Keratinocyte (primary cell): ENCODE measurements around the gene AADACL2. TPM values are rescaled to one million over a fixed set of nuclear protein-coding genes. Genes with fewer than 3 reads are reported as not detected.

ENCODE experiments used
- DNase-seq: peaks from one replicate; pipeline ENCODE4 v3.0.0-alpha.2; 2011; ENCODE audit warnings: low read depth, missing footprints, low spot score
- FAIRE-seq: peaks from 2 replicates; lab custom pipeline; 2011; peaks lifted over from hg19 to GRCh38; lab: Jason Lieb, UNC
- H2AFZ ChIP-seq: 2 replicates; pipeline ENCODE4 v1.6.0; 2012; ENCODE audit warnings: low read length, control low read depth, inconsistent platforms; ENCODE audit not compliant: control insufficient read depth
- H3K27ac ChIP-seq: 2 replicates; pipeline ENCODE4 v1.5.1; 2011; ENCODE audit warnings: low read length; ENCODE audit not compliant: control insufficient read depth, insufficient read depth
- H3K27me3 ChIP-seq: 3 replicates; pipeline ENCODE4 v1.6.0; 2011; ENCODE audit warnings: low read length; ENCODE audit not compliant: control insufficient read depth, insufficient read depth; ENCODE audit errors: extremely low read depth
- H3K36me3 ChIP-seq, 2 experiments: 2 replicates in 1 of 2; 3 replicates in 1 of 2; pipeline ENCODE4 v1.5.1; 2011; ENCODE audit warnings: low read length in 2 of 2, mild to moderate bottlenecking in 1 of 2; ENCODE audit not compliant: control insufficient read depth in 2 of 2, insufficient read depth in 2 of 2; ENCODE audit errors: extremely low read depth in 1 of 2
- H3K4me1 ChIP-seq: 3 replicates; pipeline ENCODE4 v1.5.1; 2011; ENCODE audit warnings: low read length; ENCODE audit not compliant: control insufficient read depth, insufficient read depth; ENCODE audit errors: extremely low read depth
- H3K4me2 ChIP-seq: 3 replicates; pipeline ENCODE4 v1.6.0; 2011; ENCODE audit warnings: low read depth, low read length; ENCODE audit not compliant: control insufficient read depth, insufficient read depth; ENCODE audit errors: extremely low read depth
- H3K4me3 ChIP-seq, 3 experiments: fragments of 200-600 bp in 1 of 3; sonication (generic) in 1 of 3; 2 replicates in 2 of 3; 3 replicates in 1 of 3; pipeline ENCODE4 v1.5.1; 2011 to 2016; ENCODE audit warnings: low read length in 3 of 3, mild to moderate bottlenecking in 3 of 3, control low read depth in 2 of 3, inconsistent platforms in 1 of 3, low read depth in 1 of 3, mixed read lengths in 1 of 3, mixed run types in 1 of 3, moderate library complexity in 1 of 3; ENCODE audit not compliant: control insufficient read depth in 2 of 3, insufficient read depth in 2 of 3; ENCODE audit errors: extremely low read depth in 1 of 3
- H3K79me2 ChIP-seq: 2 replicates; pipeline ENCODE4 v1.6.0; 2012; ENCODE audit warnings: low read length; ENCODE audit not compliant: control insufficient read depth, insufficient read depth
- H3K9ac ChIP-seq: 3 replicates; pipeline ENCODE4 v1.6.0; 2011; ENCODE audit warnings: low read length; ENCODE audit not compliant: control insufficient read depth, insufficient read depth; ENCODE audit errors: extremely low read depth
- H3K9me1 ChIP-seq: 3 replicates; pipeline ENCODE4 v1.6.0; 2011; ENCODE audit warnings: low read length; ENCODE audit not compliant: control insufficient read depth, insufficient read depth; ENCODE audit errors: extremely low read depth
- H3K9me3 ChIP-seq: 2 replicates; pipeline ENCODE4 v1.5.1; 2012; ENCODE audit warnings: low read depth, low read length; ENCODE audit not compliant: control insufficient read depth
- H4K20me1 ChIP-seq: 3 replicates; pipeline ENCODE4 v1.6.0; 2011; ENCODE audit warnings: low read length; ENCODE audit not compliant: control insufficient read depth, insufficient read depth; ENCODE audit errors: extremely low read depth
- EZH2 ChIP-seq: IDR thresholded peaks from one replicate; pipeline ENCODE4 v1.6.1; 2012; ENCODE audit warnings: inconsistent platforms, mild to moderate bottlenecking, low read length, moderate library complexity
- dilution Hi-C: fragments of 300-500 bp; cut with MboI; formaldehyde crosslinking; loops from one replicate; pipeline ENCODE4 v1.7.0; 2020; ENCODE audit warnings: low sequenced_read_pairs; ENCODE audit not compliant: extremely low pct_ligation_motif_present
- polyA plus RNA-seq, 5 experiments: library from polyadenylated mRNA; depleted of rRNA in 3 of 5; stranded (reverse) in 3 of 5; stranded (forward) in 1 of 5; unstranded in 1 of 5; fragments of >200 nt; gene quantifications; 1 replicate in 1 of 5; 2 replicates in 3 of 5; 3 replicates in 1 of 5; pipeline versions ENCODE4 v1.2.1 to v1.2.3, GENCODE V29; 2011 to 2012; ENCODE audit warnings: missing spikeins in 2 of 5, low read depth in 1 of 5, low replicate concordance in 1 of 5
- TF ChIP-seq, protein P1 (sequence below), 3 experiments: IDR thresholded peaks in 1 of 3; conservative IDR thresholded peaks in 1 of 3; optimal IDR thresholded peaks in 1 of 3; 2 replicates in 2 of 3; 3 replicates in 1 of 3; pipeline versions ENCODE3 to v1.5.1; 2011; ENCODE audit warnings: low read length in 3 of 3, mild to moderate bottlenecking in 3 of 3, moderate library complexity in 2 of 3, control low read depth in 1 of 3, inconsistent platforms in 1 of 3; ENCODE audit not compliant: insufficient read depth in 2 of 3; ENCODE audit errors: extremely low read depth in 1 of 3

Gene AADACL2
- polyA plus RNA-seq, 1 donor (not counting 4 experiments of a cell fraction or from before 2014, with no cell fraction given) = 0.38 TPM

DNA sequence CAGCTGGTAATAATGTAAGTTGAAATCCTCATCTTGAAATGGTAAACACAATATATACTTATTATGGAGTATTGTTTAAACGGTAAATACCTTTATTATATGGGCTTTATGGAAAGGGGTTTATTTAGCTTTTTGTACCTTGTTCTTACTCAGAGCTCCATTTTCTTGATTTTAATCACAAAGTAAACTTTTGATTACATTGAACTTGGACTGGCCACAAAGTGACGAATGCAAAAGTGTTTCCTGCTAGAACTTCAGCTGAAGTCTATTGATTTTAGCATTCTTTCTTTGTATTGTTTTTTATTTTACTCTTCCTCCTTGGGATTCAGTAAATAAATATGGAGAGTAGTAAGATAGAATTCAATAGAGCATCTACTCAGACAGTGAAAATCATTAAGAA, 60.4 kb downstream of the AADACL2 start:
- DNase-seq (no peak), FAIRE-seq (no peak)
- no peaks in the 10 kb centered on the region for H4K20me1 ChIP-seq
- H3K79me2 ChIP-seq = no peaks in the 10 kb centered on the region
- H3K27me3 ChIP-seq = no peaks in the 10 kb centered on the region
- no peaks in the 10 kb centered on the region for H3K36me3 ChIP-seq
- H3K9me1 ChIP-seq = no peaks in the 10 kb centered on the region
- dilution Hi-C loops = no loop called here
- no peak overlapping the region for H3K4me3 ChIP-seq
- no peaks in the 10 kb centered on the region for H3K9me3 ChIP-seq
- H3K4me2 ChIP-seq = no peak overlapping the region
- no peak overlapping the region for H3K27ac ChIP-seq
- TF ChIP-seq, protein P1, sequence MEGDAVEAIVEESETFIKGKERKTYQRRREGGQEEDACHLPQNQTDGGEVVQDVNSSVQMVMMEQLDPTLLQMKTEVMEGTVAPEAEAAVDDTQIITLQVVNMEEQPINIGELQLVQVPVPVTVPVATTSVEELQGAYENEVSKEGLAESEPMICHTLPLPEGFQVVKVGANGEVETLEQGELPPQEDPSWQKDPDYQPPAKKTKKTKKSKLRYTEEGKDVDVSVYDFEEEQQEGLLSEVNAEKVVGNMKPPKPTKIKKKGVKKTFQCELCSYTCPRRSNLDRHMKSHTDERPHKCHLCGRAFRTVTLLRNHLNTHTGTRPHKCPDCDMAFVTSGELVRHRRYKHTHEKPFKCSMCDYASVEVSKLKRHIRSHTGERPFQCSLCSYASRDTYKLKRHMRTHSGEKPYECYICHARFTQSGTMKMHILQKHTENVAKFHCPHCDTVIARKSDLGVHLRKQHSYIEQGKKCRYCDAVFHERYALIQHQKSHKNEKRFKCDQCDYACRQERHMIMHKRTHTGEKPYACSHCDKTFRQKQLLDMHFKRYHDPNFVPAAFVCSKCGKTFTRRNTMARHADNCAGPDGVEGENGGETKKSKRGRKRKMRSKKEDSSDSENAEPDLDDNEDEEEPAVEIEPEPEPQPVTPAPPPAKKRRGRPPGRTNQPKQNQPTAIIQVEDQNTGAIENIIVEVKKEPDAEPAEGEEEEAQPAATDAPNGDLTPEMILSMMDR (optimal IDR thresholded peaks at IDR 0.05 in 1 of 3, IDR thresholded peaks at IDR 0.05 in 1 of 3, conservative IDR thresholded peaks at IDR 0.05 in 1 of 3; ENCODE audit: extremely low read depth in 1 of 3, insufficient read depth in 2 of 3, low read length in 3 of 3) = no peak
- TF ChIP-seq EZH2 = no peak
- no peak overlapping the region for H2AFZ ChIP-seq
- H3K4me1 ChIP-seq = peaks cover 4% of the 10 kb centered on the region
- H3K9ac ChIP-seq = no peak overlapping the region

DNA sequence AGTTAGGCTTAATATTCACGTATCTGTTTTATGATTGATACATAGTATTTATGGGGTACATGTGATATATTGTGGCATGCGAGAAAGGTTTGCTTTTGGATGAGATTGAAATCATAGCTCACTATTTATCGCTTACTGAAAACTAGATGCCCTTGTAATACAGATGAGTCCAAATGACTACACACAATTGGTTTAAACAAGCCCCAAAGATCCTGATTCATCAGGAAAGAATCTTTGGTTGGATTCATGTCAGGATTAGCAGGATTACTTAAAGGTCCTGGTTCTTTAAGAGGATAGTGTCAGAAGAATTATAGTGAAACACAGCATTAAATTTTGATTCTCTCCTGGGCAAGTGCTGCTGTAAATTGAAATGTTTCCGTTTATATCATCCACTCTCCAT, 61.5 kb downstream of the AADACL2 start:
- H3K36me3 ChIP-seq = no peaks in the 10 kb centered on the region
- H3K27me3 ChIP-seq = no peaks in the 10 kb centered on the region
- H3K9me1 ChIP-seq = no peaks in the 10 kb centered on the region
- FAIRE-seq = peak; percentile 88
- TF ChIP-seq, protein P1 (optimal IDR thresholded peaks at IDR 0.05 in 1 of 3, IDR thresholded peaks at IDR 0.05 in 1 of 3, conservative IDR thresholded peaks at IDR 0.05 in 1 of 3; ENCODE audit: extremely low read depth in 1 of 3, insufficient read depth in 2 of 3, low read length in 3 of 3) = no peak
- no peak for TF ChIP-seq EZH2
- H3K4me2 ChIP-seq = no peak overlapping the region
- H4K20me1 ChIP-seq = no peaks in the 10 kb centered on the region
- H3K4me1 ChIP-seq = peaks cover 6% of the 10 kb centered on the region
- H3K79me2 ChIP-seq = no peaks in the 10 kb centered on the region
- DNase-seq = no peak
- no peak overlapping the region for H3K9ac ChIP-seq
- H3K4me3 ChIP-seq = no peak overlapping the region
- dilution Hi-C loops = no loop called here
- H3K27ac ChIP-seq = no peak overlapping the region
- H2AFZ ChIP-seq = no peak overlapping the region
- no peaks in the 10 kb centered on the region for H3K9me3 ChIP-seq
